Measurements from ENCODE around the gene ETFB. TPM values are rescaled to one million over a fixed set of nuclear protein-coding genes. Genes with fewer than 3 reads are reported as not detected.

ETFB gene
- total and polyA plus RNA-seq, 4 experiments from 2014 or later: 51.4 to 97.0 (median 59.6) TPM

DNA sequence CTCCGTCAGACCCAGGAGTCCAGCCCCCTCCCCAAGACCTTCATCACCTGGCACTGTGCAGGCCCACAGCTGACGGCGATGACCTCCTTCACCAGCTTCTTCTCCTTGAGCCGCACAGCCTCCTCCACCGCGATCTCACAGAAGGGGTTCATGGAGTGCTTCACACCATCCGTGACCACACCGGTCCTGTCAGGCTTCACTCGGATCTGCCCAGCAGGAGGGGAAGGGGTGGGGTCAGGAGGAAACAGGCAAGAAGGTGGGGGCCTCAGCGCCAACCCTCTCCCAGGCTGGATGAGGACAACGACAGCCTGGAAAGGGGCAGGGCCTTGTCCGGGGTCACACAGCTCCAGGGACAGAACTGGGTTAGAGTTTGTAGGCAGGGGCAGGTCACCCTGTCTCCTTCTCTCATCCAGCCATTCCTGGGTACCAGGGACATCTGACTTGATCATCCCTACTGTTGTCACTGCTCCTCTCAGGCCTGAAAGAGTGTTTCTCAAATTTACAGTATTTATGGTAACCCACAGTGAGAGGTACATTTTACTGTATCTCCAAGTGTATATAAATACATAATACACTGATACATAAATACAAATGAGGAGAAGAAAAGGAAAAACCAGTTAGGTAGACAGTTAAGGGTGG is 12.0 kb downstream of the ETFB start:
- no peaks in the 10 kb centered on the region for H3K9me3 Mint-ChIP-seq
- Histone ChIP-seq H3K27me3 (ENCODE audit: insufficient read depth, low read length) (no peaks in the 10 kb centered on the region), H3K36me3 (ENCODE audit: insufficient read depth, low read length) (no peaks in the 10 kb centered on the region), H3K4me3 (ENCODE audit: low read length in 2 of 2) (no peak overlapping the region), H3K27ac (ENCODE audit: low read depth, low read length) (no peak overlapping the region), H3K4me1 (ENCODE audit: insufficient read depth, low read length) (peaks cover 11% of the 10 kb centered on the region), H3K9me3 (ENCODE audit: control insufficient read depth in 1 of 2, low read length in 2 of 2) (no peaks in the 10 kb centered on the region)
- no peaks in the 10 kb centered on the region for H3K27me3 Mint-ChIP-seq
- intact Hi-C loops (cut with micrococcal nuclease): no loop called here
- no peak for DNase-seq
- H3K4me1 Mint-ChIP-seq: peaks cover 15 to 22% (median 18%) of the 10 kb centered on the region in 4 donors
- peaks cover 13 to 20% of the 10 kb centered on the region in 2 donors for H3K36me3 Mint-ChIP-seq
- H3K27ac Mint-ChIP-seq: peak overlapping the region in 6 of 7 donors; percentile 17 to 89 (median 84)
- peak overlapping the region in 1 of 8 donors; percentile 64 for H3K4me3 Mint-ChIP-seq
- POLR2A ChIA-PET (ENCODE audit: partially characterized antibody): interaction anchor here (0.9 kb wide), 1 partner anchor 13 kb away, joined by 4 read pairs; no protein-coding TSS in a partner anchor
- CTCF ChIA-PET (ENCODE audit: partially characterized antibody): interaction anchor here (1.1 to 1.3 kb wide), 3 partner anchors 11 to 118 kb away, joined by 3 read pairs; no protein-coding TSS in a partner anchor

DNA sequence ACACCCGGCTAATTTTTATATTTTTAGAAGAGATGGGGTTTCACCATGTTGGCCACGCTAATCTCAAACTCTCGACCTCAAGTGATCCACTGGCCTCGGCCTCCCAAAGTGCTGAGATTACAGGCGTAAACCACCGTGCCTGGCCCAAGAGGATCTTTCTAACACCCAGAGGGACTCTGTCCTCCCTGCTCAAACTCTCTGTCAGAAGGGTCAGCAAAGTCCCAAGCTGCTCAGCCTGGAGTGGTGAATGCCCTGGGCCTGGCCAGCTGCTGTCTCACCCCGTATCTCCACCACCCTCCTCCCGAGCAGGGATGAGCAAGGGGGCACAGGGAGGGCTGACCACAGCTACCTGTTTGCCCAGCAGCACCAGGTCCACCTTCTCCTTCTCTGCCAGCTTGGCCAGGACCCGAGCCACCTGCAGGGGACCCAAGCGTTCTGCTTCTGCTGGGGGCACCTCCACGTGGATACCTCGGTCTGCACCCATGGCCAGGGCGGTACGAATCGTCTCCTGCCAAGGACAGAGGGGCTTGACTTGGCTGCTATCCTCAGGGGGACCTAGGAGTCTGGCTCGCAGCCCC is 13.3 kb downstream of the ETFB start:
- Histone ChIP-seq H3K4me3 (ENCODE audit: low read length in 2 of 2) (no peak overlapping the region), H3K27me3 (ENCODE audit: insufficient read depth, low read length) (no peaks in the 10 kb centered on the region), H3K9me3 (ENCODE audit: control insufficient read depth in 1 of 2, low read length in 2 of 2) (no peaks in the 10 kb centered on the region), H3K4me1 (ENCODE audit: insufficient read depth, low read length) (peaks cover 11% of the 10 kb centered on the region), H3K36me3 (ENCODE audit: insufficient read depth, low read length) (no peaks in the 10 kb centered on the region), H3K27ac (ENCODE audit: low read depth, low read length) (no peak overlapping the region)
- intact Hi-C loops (cut with micrococcal nuclease): no loop called here
- Mint-ChIP-seq H3K36me3 (peaks cover 13 to 23% of the 10 kb centered on the region in 2 donors), H3K27ac (no peak overlapping the region), H3K27me3 (no peaks in the 10 kb centered on the region), H3K4me1 (peaks cover 15 to 22% (median 18%) of the 10 kb centered on the region in 4 donors), H3K9me3 (no peaks in the 10 kb centered on the region), H3K4me3 (no peak overlapping the region)
- POLR2A ChIA-PET (ENCODE audit: partially characterized antibody): no interaction called here
- no peak for DNase-seq
- CTCF ChIA-PET (ENCODE audit: partially characterized antibody): no interaction called here

DNA sequence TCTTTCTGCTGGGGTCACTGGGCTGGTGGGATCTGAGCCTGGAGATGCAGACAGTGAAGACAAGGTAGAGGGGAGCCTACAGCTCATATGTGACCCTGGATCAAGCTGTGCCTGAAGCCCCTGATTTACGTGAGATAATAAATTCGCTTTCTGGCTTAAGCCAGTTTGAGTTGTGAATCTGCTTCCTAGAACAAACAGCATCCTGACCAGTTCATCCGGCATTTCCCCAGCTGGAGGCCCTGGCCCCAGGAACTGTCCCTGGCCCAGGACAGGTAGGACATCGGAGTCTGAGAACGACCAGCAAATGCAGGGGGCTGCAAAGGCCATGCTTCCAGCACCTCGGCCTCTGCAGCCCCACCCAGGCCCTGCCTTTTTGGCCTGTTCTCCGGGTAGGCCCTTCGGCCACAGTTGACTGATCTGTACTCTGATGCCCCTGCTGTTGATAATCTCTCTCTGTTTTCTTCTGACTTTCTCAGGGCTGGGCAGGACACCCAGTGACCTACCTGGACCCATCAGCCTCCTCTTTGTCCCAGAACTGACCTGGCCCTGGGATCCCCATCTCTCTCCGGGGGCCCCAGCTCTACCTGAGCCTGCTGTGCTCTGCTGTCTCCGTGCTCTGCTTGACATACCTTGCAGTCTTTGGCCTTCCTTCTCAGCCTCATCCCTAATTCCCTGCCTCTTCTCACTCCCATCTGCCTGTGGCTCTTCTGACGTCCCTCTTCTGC is 14.8 kb downstream of the ETFB start:
- ChIA-PET POLR2A (ENCODE audit: partially characterized antibody) (no interaction called here), CTCF (ENCODE audit: partially characterized antibody) (no interaction called here)
- Histone ChIP-seq H3K27me3 (ENCODE audit: insufficient read depth, low read length) (no peaks in the 10 kb centered on the region), H3K27ac (ENCODE audit: low read depth, low read length) (no peak overlapping the region), H3K4me3 (ENCODE audit: low read length in 2 of 2) (no peak overlapping the region), H3K4me1 (ENCODE audit: insufficient read depth, low read length) (peaks cover 11% of the 10 kb centered on the region), H3K36me3 (ENCODE audit: insufficient read depth, low read length) (peaks cover 4% of the 10 kb centered on the region), H3K9me3 (ENCODE audit: control insufficient read depth in 1 of 2, low read length in 2 of 2) (no peaks in the 10 kb centered on the region)
- DNase-seq: no peak
- Mint-ChIP-seq H3K36me3 (peaks cover 19 to 31% of the 10 kb centered on the region in 2 donors), H3K27ac (peak overlapping the region in 1 of 7 donors; percentile 60), H3K9me3 (no peaks in the 10 kb centered on the region), H3K4me1 (peaks cover 14 to 19% (median 16%) of the 10 kb centered on the region in 4 donors), H3K27me3 (no peaks in the 10 kb centered on the region), H3K4me3 (no peak overlapping the region)
- intact Hi-C loops (cut with micrococcal nuclease): no loop called here

DNA sequence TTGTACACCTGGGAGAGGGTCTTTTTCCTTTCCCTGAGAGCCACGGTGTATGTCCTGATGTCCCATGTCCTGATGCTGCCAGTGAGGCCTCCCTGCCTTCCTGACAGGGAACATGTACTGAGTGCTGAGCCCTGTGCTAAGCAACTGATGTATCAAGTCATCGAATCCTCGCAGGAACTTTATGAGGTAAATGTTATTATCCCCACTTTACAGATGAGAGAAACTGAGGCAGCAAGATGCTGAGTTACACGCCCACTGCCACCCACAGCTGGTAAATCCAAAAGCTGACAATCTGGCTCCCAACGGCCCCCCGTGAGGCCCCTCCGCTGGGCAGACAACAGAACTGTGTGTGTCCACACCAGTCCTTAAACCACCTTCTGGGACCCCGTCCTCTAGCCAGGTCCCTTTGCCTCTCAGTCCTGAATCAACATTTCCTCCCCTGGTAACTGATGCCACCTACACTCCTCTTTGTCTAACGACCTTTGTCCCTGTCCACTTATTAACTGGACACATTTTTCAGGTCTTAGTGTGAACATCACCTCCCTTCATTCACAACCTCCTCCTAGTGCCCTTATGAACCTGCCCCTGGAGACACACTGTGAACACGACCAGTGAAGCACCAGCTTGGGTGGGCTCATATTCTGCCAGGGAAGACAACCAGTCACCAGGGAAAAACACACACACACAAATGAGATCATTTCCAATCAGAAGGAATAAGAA is 18.8 kb downstream of the ETFB start:
- Histone ChIP-seq H3K27ac (ENCODE audit: low read depth, low read length) (no peak overlapping the region), H3K9me3 (ENCODE audit: control insufficient read depth in 1 of 2, low read length in 2 of 2) (no peaks in the 10 kb centered on the region), H3K27me3 (ENCODE audit: insufficient read depth, low read length) (no peaks in the 10 kb centered on the region), H3K36me3 (ENCODE audit: insufficient read depth, low read length) (peaks cover 10% of the 10 kb centered on the region), H3K4me3 (ENCODE audit: low read length in 2 of 2) (no peak overlapping the region), H3K4me1 (ENCODE audit: insufficient read depth, low read length) (no peaks in the 10 kb centered on the region)
- Mint-ChIP-seq H3K27ac (peak overlapping the region in 1 of 7 donors; percentile 3), H3K9me3 (no peaks in the 10 kb centered on the region), H3K27me3 (no peaks in the 10 kb centered on the region), H3K4me3 (no peak overlapping the region), H3K4me1 (peaks cover 0 to 4% (median 2%) of the 10 kb centered on the region in 4 donors), H3K36me3 (peaks cover 28 to 41% of the 10 kb centered on the region in 2 donors)
- CTCF ChIA-PET (ENCODE audit: partially characterized antibody): no interaction called here
- no peak for DNase-seq
- POLR2A ChIA-PET (ENCODE audit: partially characterized antibody): no interaction called here
- intact Hi-C loops (cut with micrococcal nuclease): no loop called here

DNA sequence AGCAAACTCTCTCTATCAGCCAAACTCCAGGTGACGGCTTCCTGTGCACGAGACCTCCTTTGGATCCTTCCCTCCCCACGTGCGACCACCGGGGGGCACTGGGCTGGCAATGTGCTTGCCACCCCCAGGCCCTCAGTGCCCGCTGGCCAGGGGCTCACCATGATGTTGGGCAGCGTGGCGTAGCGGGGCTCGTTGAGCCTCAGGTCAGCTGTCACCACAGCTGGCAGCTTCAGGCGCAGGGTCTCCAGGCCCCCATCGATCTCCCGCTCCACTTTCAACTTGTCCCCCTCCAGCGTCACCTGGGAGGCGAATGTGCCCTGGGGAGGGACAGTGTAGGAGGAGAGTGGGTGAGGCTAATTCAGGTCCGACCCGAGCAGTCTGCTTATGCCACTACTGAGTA is 19.4 kb downstream of the ETFB start:
- Histone ChIP-seq H3K9me3 (ENCODE audit: control insufficient read depth in 1 of 2, low read length in 2 of 2) (no peaks in the 10 kb centered on the region), H3K4me1 (ENCODE audit: insufficient read depth, low read length) (no peaks in the 10 kb centered on the region), H3K27me3 (ENCODE audit: insufficient read depth, low read length) (no peaks in the 10 kb centered on the region), H3K36me3 (ENCODE audit: insufficient read depth, low read length) (peaks cover 10% of the 10 kb centered on the region), H3K27ac (ENCODE audit: low read depth, low read length) (no peak overlapping the region), H3K4me3 (ENCODE audit: low read length in 2 of 2) (no peak overlapping the region)
- Mint-ChIP-seq H3K27ac (no peak overlapping the region), H3K4me3 (no peak overlapping the region), H3K9me3 (no peaks in the 10 kb centered on the region), H3K4me1 (peaks cover 1 to 4% (median 2%) of the 10 kb centered on the region in 4 donors), H3K27me3 (no peaks in the 10 kb centered on the region), H3K36me3 (peaks cover 22 to 35% of the 10 kb centered on the region in 2 donors)
- ChIA-PET CTCF (ENCODE audit: partially characterized antibody) (no interaction called here), POLR2A (ENCODE audit: partially characterized antibody) (no interaction called here)
- intact Hi-C loops (cut with micrococcal nuclease): no loop called here
- no peak for DNase-seq

DNA sequence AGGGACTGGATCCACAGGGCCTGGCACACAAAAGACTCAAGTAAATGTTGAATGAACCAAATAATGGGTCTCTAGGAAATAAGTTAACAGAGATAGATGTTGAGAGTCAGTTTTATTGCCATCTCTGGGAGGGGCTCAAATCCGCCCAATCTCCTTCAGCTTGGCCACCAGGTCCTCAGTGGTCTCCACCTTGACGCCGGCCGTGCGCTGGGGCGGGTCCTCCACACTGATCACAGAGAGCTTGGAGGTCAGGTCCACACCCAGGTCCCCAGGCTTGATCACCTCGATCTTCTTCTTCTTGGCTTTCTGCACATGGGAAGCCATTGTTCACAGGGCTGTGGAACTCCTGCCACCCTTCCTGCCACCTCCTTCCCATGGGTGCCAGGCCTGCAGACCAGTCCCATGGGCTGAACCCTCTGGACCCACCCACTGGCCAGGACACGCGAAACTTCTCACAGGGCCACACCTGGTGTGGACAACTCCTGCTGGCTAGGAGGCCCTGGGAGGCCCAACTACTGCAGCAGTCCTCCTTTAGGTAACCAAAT is 21.0 kb downstream of the ETFB start:
- Mint-ChIP-seq H3K9me3 (no peaks in the 10 kb centered on the region), H3K4me3 (peak overlapping the region in 1 of 8 donors; percentile 4), H3K4me1 (peaks cover 3 to 10% (median 6%) of the 10 kb centered on the region in 4 donors), H3K27me3 (no peaks in the 10 kb centered on the region), H3K27ac (peak overlapping the region in 3 of 7 donors; percentile 19 to 35 (median 19)), H3K36me3 (peaks cover 18 to 26% of the 10 kb centered on the region in 2 donors)
- Histone ChIP-seq H3K27me3 (ENCODE audit: insufficient read depth, low read length) (no peaks in the 10 kb centered on the region), H3K4me1 (ENCODE audit: insufficient read depth, low read length) (no peaks in the 10 kb centered on the region), H3K9me3 (ENCODE audit: control insufficient read depth in 1 of 2, low read length in 2 of 2) (no peaks in the 10 kb centered on the region), H3K4me3 (ENCODE audit: low read length in 2 of 2) (no peak overlapping the region), H3K27ac (ENCODE audit: low read depth, low read length) (no peak overlapping the region), H3K36me3 (ENCODE audit: insufficient read depth, low read length) (peaks cover 10% of the 10 kb centered on the region)
- intact Hi-C loops (cut with micrococcal nuclease): no loop called here
- DNase-seq: no peak
- ChIA-PET CTCF (ENCODE audit: partially characterized antibody) (no interaction called here), POLR2A (ENCODE audit: partially characterized antibody) (no interaction called here)

All from CD4-positive, alpha-beta memory T cell (primary cell).